SU-DHL-6 (cell line): ENCODE results near the gene OR5B2.

Experiments used
- CTCF ChIP-seq: fragments of 200-600 bp; sonication (generic); IDR thresholded peaks from one replicate; pipeline ENCODE4 v1.5.1; 2017; ENCODE audit warnings: antibody characterized with exemption, mild to moderate bottlenecking, low read length, moderate library complexity; ENCODE audit not compliant: insufficient read depth, poor library complexity, severe bottlenecking
- EZH2phosphoT487 ChIP-seq: fragments of 200-600 bp; sonication (generic), shearing (Covaris generic); conservative IDR thresholded peaks from 2 replicates; pipeline ENCODE4 v1.6.1; 2018; ENCODE audit warnings: mild to moderate bottlenecking, antibody characterized with exemption, low read length, moderate library complexity, mixed read lengths

GRCh38 chr11:58390551-58391063 lies 37.3 kb downstream of the OR5B2 start:
- TF ChIP-seq CTCF (no peak), EZH2phosphoT487 (no peak)
